SU-DHL-6 (cell line): ENCODE measurements around the gene MTCH1.

ENCODE experiments used
- H2AFZ ChIP-seq: fragments of 200-600 bp; sonication (generic); 2 replicates; pipeline ENCODE4 v1.6.1; 2014; ENCODE audit warnings: low read depth, mild to moderate bottlenecking, moderate library complexity, mixed read lengths, antibody characterized with exemption, low read length; ENCODE audit not compliant: severe bottlenecking
- H3F3A ChIP-seq: fragments of 200-600 bp; shearing (Covaris generic); 2 replicates; pipeline ENCODE4 v1.6.0; 2016; ENCODE audit warnings: antibody characterized with exemption, mild to moderate bottlenecking; ENCODE audit not compliant: insufficient read depth
- H3K27ac ChIP-seq: fragments of 200-600 bp; sonication (generic); 2 replicates; pipeline ENCODE4 v1.5.1; 2016; ENCODE audit warnings: low read depth, mild to moderate bottlenecking, low read length, moderate library complexity, mixed read lengths
- H3K27me3 ChIP-seq: fragments of 200-600 bp; sonication (generic), shearing (Covaris generic); 2 replicates; pipeline ENCODE4 v1.6.0; 2014; ENCODE audit warnings: mild to moderate bottlenecking, low read length
- H3K36me3 ChIP-seq: fragments of 200-600 bp; sonication (generic); 2 replicates; pipeline ENCODE4 v1.6.1; 2014; ENCODE audit warnings: mild to moderate bottlenecking, low read length, mixed read lengths
- H3K4me2 ChIP-seq: fragments of 300-600, 200-600 bp; shearing (Covaris generic), sonication (generic); 2 replicates; pipeline ENCODE4 v1.6.0; 2014; ENCODE audit warnings: low read length, low read depth, mild to moderate bottlenecking; ENCODE audit not compliant: poor library complexity, severe bottlenecking
- H3K4me3 ChIP-seq: fragments of 200-600 bp; sonication (generic); 2 replicates; pipeline ENCODE4 v1.5.1; 2014; ENCODE audit warnings: antibody characterized with exemption, low read length, mild to moderate bottlenecking, mixed read lengths; ENCODE audit not compliant: insufficient read depth, poor library complexity, severe bottlenecking
- H3K79me2 ChIP-seq: fragments of 200-600 bp; sonication (generic); 2 replicates; pipeline ENCODE4 v1.6.1; 2014; ENCODE audit warnings: mild to moderate bottlenecking, low read length, moderate library complexity; ENCODE audit not compliant: insufficient read depth
- H3K9ac ChIP-seq: fragments of 200-600 bp; sonication (generic); 2 replicates; pipeline ENCODE4 v1.7.0; 2014; ENCODE audit warnings: mild to moderate bottlenecking, low read length
- H3K9me2 ChIP-seq: fragments of 200-600 bp; sonication (generic); replicated peaks from 2 replicates; pipeline ENCODE4 v1.6.1; 2014; ENCODE audit warnings: low read length; ENCODE audit not compliant: insufficient read depth
- H3K9me3 ChIP-seq: fragments of 200-600 bp; sonication (generic); 2 replicates; pipeline ENCODE4 v1.6.1; 2014; ENCODE audit warnings: low read length, mixed read lengths; ENCODE audit not compliant: insufficient read depth
- H4K20me1 ChIP-seq: fragments of 200-600 bp; sonication (generic); 2 replicates; pipeline ENCODE4 v1.6.1; 2014; ENCODE audit warnings: low read depth, mild to moderate bottlenecking, antibody characterized with exemption, low read length, moderate library complexity, mixed read lengths
- CTCF ChIP-seq: fragments of 200-600 bp; sonication (generic); IDR thresholded peaks from one replicate; pipeline ENCODE4 v1.5.1; 2017; ENCODE audit warnings: antibody characterized with exemption, mild to moderate bottlenecking, low read length, moderate library complexity; ENCODE audit not compliant: insufficient read depth, poor library complexity, severe bottlenecking
- EZH2phosphoT487 ChIP-seq: fragments of 200-600 bp; sonication (generic), shearing (Covaris generic); conservative IDR thresholded peaks from 2 replicates; pipeline ENCODE4 v1.6.1; 2018; ENCODE audit warnings: mild to moderate bottlenecking, antibody characterized with exemption, low read length, moderate library complexity, mixed read lengths

Gene MTCH1

DNA sequence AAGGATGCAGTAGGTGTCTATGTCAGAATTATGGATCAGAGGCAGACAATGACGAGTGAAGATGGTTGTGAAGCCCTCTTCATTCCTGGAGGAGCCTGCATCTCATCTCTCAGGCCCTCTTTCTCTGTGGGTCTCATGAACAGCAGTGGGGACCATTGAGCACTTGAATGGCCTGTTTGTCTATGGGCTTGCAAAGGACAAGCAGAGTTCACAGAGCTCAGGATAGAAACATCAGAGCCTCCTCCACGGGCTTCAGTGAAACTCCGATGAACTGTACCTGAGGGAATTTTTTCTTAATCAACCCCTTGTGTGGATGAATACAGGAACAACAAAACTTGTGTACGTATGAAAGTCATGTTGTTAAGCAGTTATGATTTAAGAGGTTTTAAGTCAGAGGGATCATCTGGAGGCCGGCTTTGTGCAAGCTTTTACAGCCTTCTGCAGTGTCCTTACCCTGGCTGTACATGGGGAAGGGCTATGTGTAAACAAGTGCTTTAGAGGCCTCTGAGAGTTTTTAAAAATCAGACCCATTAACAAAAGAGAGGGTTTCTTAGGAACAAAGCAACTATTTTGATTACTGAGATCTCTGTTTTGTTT lies 61.1 kb downstream of the MTCH1 start:
- H3K27me3 ChIP-seq: no peaks in the 10 kb centered on the region
- no peaks in the 10 kb centered on the region for H3F3A ChIP-seq
- no peak overlapping the region for H3K27ac ChIP-seq
- H3K4me3 ChIP-seq: no peak overlapping the region
- H3K9me2 ChIP-seq: no peaks in the 10 kb centered on the region
- peaks cover 19% of the 10 kb centered on the region for H3K36me3 ChIP-seq
- no peaks in the 10 kb centered on the region for H4K20me1 ChIP-seq
- no peak for TF ChIP-seq CTCF
- TF ChIP-seq EZH2phosphoT487: no peak
- no peaks in the 10 kb centered on the region for H3K79me2 ChIP-seq
- H3K4me2 ChIP-seq: no peak overlapping the region
- H3K9me3 ChIP-seq: no peaks in the 10 kb centered on the region
- H2AFZ ChIP-seq: no peak overlapping the region
- H3K9ac ChIP-seq: no peak overlapping the region

- Histone ChIP-seq H3K4me2 (no peak overlapping the region), H3F3A (no peaks in the 10 kb centered on the region)
These were observed 61.9 kb downstream of the MTCH1 start for GRCh38 chr6:36924131-36924530.

GRCh38 chr6:36920546-36920945 lies 65.5 kb downstream of the MTCH1 start:
- Histone ChIP-seq H3K9me3 (no peaks in the 10 kb centered on the region), H3F3A (0 out of 2 replicates have a peak, but pooled peaks cover 4% of the 10 kb centered on the region), H4K20me1 (no peaks in the 10 kb centered on the region), H3K4me2 (no peak overlapping the region), H3K36me3 (peaks cover 42% of the 10 kb centered on the region), H3K79me2 (no peaks in the 10 kb centered on the region), H3K27me3 (no peaks in the 10 kb centered on the region), H3K27ac (no peak overlapping the region), H2AFZ (no peak overlapping the region), H3K4me3 (no peak overlapping the region), H3K9ac (no peak overlapping the region), H3K9me2 (no peaks in the 10 kb centered on the region)
- TF ChIP-seq EZH2phosphoT487: no peak
- no peak for TF ChIP-seq CTCF

More at GRCh38 chr6:36924131-36924530, 61.9 kb downstream of the MTCH1 start:
- H3K9me3 ChIP-seq: no peaks in the 10 kb centered on the region
- TF ChIP-seq EZH2phosphoT487 (no peak), CTCF (no peak)
- no peak overlapping the region for H3K27ac ChIP-seq
- H3K4me3 ChIP-seq: no peak overlapping the region
- H3K9me2 ChIP-seq: no peaks in the 10 kb centered on the region
- H2AFZ ChIP-seq: no peak overlapping the region
- H3K79me2 ChIP-seq: no peaks in the 10 kb centered on the region
- H3K36me3 ChIP-seq: peaks cover 24% of the 10 kb centered on the region
- no peaks in the 10 kb centered on the region for H4K20me1 ChIP-seq
- H3K9ac ChIP-seq: no peak overlapping the region
- no peaks in the 10 kb centered on the region for H3K27me3 ChIP-seq
